ENCODE results near the gene TSSK6.

Gene TSSK6

DNA sequence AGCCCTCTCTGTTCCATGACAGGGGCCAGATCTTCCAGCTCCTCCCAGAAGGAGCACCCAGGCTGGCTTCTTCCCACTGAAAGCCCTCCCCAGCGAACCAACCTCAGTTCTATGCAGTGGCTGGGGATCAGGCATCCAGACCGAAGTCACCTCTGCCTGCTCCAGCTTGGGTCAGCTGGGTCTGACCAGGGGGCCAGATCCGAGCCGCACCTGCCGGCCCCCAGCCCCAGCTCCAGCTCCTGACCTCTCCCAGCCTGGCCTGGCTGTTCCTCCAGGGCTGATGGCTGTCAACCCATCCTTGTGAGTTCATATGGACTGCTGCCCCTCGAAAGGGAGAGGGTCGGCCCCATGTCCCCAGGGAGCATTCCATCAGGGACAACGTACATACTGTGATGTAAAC, 8.0 kb downstream of the TSSK6 start:
- no peaks in the 10 kb centered on the region for H3K27me3 ChIP-seq (ENCODE audit: control insufficient read depth, insufficient read depth, low read length)
- no peak overlapping the region for H3K4me3 ChIP-seq (ENCODE audit: low read length)
- H3K9me3 ChIP-seq (ENCODE audit: control insufficient read depth, low read depth, low read length) = no peaks in the 10 kb centered on the region
- H3K4me1 ChIP-seq (ENCODE audit: control insufficient read depth, low read depth, low read length) = no peaks in the 10 kb centered on the region
- no peak overlapping the region for H3K27ac ChIP-seq (ENCODE audit: low read length)
- peaks cover 36% of the 10 kb centered on the region for H3K36me3 ChIP-seq (ENCODE audit: control insufficient read depth, low read depth, low read length)
- no peak overlapping the region for H3K9ac ChIP-seq (ENCODE audit: low read length)

DNA sequence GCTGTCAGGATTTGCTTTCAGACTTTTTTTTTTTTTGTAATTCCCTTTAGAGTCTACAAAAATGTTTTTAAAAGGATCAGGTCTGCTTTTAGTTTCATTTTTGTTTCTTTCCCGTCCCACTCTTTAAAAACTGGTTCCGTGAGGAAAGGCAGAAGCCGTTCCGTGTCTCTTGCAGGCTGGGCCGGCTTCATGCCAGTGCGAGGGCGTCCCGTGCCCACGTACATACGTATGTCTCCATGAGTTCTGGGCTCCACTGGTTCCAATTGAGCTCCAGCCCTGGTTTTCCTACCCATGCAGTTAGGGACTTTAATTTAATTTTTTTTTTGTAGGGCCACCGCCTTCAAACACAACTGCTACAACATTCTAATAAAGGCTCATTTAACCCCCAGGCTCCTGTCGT, 8.8 kb downstream of the TSSK6 start:
- Histone ChIP-seq H3K27ac (ENCODE audit: low read length) (no peak overlapping the region), H3K27me3 (ENCODE audit: control insufficient read depth, insufficient read depth, low read length) (no peaks in the 10 kb centered on the region), H3K4me3 (ENCODE audit: low read length) (no peak overlapping the region), H3K4me1 (ENCODE audit: control insufficient read depth, low read depth, low read length) (no peaks in the 10 kb centered on the region), H3K9me3 (ENCODE audit: control insufficient read depth, low read depth, low read length) (no peaks in the 10 kb centered on the region), H3K36me3 (ENCODE audit: control insufficient read depth, low read depth, low read length) (peaks cover 43% of the 10 kb centered on the region), H3K9ac (ENCODE audit: low read length) (no peak overlapping the region)

DNA sequence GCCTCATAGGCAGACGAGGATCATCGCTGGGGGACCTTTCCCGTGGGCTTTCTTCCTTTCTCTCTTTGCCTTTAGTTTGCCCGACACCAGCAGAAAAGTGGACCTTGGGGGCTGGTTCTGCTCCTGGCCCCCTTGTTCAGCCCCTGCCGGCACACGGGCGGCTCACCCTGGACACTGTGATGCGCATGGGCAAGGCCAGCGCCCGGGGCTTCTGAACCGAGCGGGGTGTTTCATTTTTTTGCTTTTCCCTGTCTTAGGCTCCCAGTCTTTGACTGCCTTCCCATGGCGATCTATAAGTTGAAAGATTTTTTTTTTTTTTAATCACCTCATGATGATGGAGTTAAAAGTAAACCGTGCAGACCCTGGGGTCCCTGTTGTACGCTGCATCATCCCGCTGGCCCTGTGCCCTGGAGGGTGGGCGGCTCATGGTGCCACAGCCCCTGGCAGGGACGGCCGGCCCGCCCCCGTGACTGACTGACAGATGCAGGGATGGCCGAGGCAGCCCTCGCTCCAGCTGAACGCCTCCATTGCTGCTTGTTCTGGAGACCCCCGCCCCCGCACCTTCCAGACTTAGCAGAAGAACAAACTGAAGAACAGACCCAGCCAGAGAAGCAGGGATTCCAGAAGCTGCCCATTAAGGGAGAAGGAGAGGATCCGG, 9.6 kb downstream of the TSSK6 start:
- H3K27ac ChIP-seq (ENCODE audit: low read length) = no peak overlapping the region
- no peak overlapping the region for H3K9ac ChIP-seq (ENCODE audit: low read length)
- peaks cover 51% of the 10 kb centered on the region for H3K36me3 ChIP-seq (ENCODE audit: control insufficient read depth, low read depth, low read length)
- no peaks in the 10 kb centered on the region for H3K27me3 ChIP-seq (ENCODE audit: control insufficient read depth, insufficient read depth, low read length)
- no peak overlapping the region for H3K4me3 ChIP-seq (ENCODE audit: low read length)
- no peaks in the 10 kb centered on the region for H3K4me1 ChIP-seq (ENCODE audit: control insufficient read depth, low read depth, low read length)
- H3K9me3 ChIP-seq (ENCODE audit: control insufficient read depth, low read depth, low read length) = no peaks in the 10 kb centered on the region

DNA sequence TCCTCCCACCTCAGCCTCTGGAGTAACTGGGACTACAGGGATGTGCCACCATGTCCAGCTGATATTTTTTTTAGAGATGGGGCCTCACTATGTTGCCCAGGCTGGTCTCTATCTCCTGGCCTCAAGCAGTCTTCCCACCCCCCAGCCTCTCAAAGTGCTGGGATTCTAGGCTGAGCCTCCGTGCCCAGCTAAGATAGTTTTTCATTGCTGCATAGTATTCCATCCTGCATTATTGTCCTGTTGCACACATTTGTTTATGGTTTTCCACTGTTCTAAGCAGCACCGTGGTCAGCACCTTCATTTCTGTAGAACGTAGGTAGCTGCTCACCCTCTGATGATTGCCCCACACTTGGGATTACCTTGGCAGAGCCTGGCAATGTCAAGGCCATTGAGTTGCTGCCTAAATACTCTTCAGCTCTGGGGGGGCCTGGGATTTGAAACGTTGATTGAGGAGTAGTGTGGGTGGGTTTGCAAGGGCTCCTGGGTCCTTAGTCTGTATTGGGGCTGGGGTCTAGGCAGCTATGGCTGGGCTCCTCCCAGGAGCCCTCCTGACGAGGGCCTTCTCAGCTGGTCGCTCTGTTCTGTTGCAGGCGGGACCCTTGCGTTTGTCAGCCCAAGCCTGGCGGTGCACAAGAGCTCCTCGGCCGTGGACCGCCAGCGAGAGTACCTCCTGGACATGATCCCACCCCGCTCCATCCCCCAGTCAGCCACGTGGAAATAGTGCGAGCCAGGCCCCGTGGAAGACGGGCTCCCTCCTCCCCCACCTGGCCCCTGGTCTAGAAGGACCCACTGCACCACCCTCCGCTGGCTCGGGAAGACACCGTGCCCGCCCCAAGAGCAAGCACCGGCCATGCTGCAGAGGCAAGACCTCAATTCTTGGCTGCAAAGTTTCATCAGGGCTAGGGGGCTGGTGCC, 10.3 kb downstream of the TSSK6 start:
- Histone ChIP-seq H3K4me1 (ENCODE audit: control insufficient read depth, low read depth, low read length) (no peaks in the 10 kb centered on the region), H3K36me3 (ENCODE audit: control insufficient read depth, low read depth, low read length) (peaks cover 54% of the 10 kb centered on the region), H3K9ac (ENCODE audit: low read length) (no peak overlapping the region), H3K27me3 (ENCODE audit: control insufficient read depth, insufficient read depth, low read length) (no peaks in the 10 kb centered on the region), H3K27ac (ENCODE audit: low read length) (no peak overlapping the region), H3K4me3 (ENCODE audit: low read length) (no peak overlapping the region), H3K9me3 (ENCODE audit: control insufficient read depth, low read depth, low read length) (no peaks in the 10 kb centered on the region)

DNA sequence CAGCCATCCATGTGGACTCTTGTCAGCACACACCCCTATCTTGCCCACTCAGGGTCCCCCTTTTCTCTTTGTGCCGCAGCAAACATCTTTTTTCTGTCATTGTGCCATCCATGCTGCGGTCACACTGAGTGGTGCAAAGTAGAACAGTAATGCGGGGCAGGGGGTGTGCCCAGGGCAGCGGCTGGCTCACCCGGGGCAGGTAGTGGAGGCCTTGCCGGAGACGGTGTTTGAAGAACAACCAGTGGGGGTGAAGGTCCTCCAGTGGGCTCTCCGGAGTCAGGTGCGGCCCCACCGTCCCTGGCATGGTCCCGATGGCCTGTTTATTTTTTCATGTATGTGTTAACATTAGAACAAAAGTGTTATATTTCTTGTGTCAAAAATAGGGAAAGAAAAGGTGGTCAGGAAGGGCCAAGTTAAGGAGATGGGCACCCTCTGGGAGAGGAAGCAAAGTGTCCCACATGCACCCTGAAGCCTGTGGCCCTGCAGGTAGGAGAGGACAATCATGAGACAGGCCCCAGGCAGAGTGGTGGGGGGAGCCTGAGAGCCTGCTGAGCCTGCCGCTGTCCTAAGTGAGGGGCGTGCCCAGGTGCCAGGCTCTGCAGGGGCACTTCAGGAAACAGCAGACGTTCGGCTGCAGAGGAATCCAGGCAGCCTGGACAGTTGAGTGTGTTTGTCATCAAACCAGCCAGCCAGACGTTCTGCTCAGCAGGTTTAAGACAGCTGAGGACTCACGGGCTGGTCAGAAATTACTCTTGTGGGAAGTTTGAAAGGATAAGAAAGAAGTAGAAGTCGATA, 12.3 kb downstream of the TSSK6 start:
- Histone ChIP-seq H3K9me3 (ENCODE audit: control insufficient read depth, low read depth, low read length) (no peaks in the 10 kb centered on the region), H3K4me3 (ENCODE audit: low read length) (no peak overlapping the region), H3K27ac (ENCODE audit: low read length) (no peak overlapping the region), H3K36me3 (ENCODE audit: control insufficient read depth, low read depth, low read length) (peaks cover 69% of the 10 kb centered on the region), H3K9ac (ENCODE audit: low read length) (no peak overlapping the region), H3K4me1 (ENCODE audit: control insufficient read depth, low read depth, low read length) (no peaks in the 10 kb centered on the region), H3K27me3 (ENCODE audit: control insufficient read depth, insufficient read depth, low read length) (no peaks in the 10 kb centered on the region)

DNA sequence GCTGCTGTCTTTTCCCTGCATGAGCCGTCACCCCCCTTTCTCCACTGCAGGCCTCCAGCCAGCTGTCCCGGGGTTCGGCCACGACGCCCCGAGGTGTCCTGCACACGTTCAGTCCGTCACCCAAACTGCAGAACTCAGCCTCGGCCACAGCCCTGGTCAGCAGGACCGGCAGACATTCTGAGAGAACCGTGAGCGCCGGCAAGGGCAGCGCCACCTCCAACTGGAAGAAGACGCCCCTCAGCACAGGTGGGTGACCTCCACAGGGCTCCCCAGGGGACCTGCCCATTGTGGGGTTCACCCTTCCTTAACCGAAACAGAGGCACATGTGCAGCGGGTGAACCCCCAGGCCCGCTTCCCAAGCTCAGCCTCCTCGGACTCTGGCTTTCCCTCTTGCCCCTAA, 13.1 kb downstream of the TSSK6 start:
- no peak overlapping the region for H3K4me3 ChIP-seq (ENCODE audit: low read length)
- H3K27me3 ChIP-seq (ENCODE audit: control insufficient read depth, insufficient read depth, low read length) = no peaks in the 10 kb centered on the region
- H3K9me3 ChIP-seq (ENCODE audit: control insufficient read depth, low read depth, low read length) = no peaks in the 10 kb centered on the region
- no peak overlapping the region for H3K27ac ChIP-seq (ENCODE audit: low read length)
- no peak overlapping the region for H3K9ac ChIP-seq (ENCODE audit: low read length)
- H3K36me3 ChIP-seq (ENCODE audit: control insufficient read depth, low read depth, low read length) = peaks cover 73% of the 10 kb centered on the region
- H3K4me1 ChIP-seq (ENCODE audit: control insufficient read depth, low read depth, low read length) = no peaks in the 10 kb centered on the region

DNA sequence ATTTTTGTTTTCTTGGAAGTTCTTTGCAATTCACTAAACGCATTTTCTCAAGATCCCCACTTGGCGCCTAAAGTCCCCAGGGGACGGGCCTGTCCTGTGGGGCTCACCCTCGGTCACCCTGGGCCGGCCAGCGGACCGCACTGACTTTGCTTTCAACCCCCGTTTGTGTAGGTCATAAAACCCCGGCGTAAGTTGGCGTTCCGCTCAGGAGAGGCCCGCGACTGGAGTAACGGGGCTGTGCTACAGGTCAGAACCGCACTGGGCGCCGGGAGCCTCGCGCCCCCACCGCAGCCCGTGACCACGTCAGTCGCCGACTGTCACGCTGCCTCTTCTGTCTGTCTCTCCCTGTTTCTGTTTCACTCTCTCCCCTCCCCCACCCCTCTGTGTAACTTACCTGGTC, 13.6 kb downstream of the TSSK6 start:
- no peak overlapping the region for H3K9ac ChIP-seq (ENCODE audit: low read length)
- no peaks in the 10 kb centered on the region for H3K4me1 ChIP-seq (ENCODE audit: control insufficient read depth, low read depth, low read length)
- no peaks in the 10 kb centered on the region for H3K27me3 ChIP-seq (ENCODE audit: control insufficient read depth, insufficient read depth, low read length)
- no peaks in the 10 kb centered on the region for H3K9me3 ChIP-seq (ENCODE audit: control insufficient read depth, low read depth, low read length)
- H3K36me3 ChIP-seq (ENCODE audit: control insufficient read depth, low read depth, low read length) = peaks cover 76% of the 10 kb centered on the region
- H3K4me3 ChIP-seq (ENCODE audit: low read length) = no peak overlapping the region
- H3K27ac ChIP-seq (ENCODE audit: low read length) = no peak overlapping the region

DNA sequence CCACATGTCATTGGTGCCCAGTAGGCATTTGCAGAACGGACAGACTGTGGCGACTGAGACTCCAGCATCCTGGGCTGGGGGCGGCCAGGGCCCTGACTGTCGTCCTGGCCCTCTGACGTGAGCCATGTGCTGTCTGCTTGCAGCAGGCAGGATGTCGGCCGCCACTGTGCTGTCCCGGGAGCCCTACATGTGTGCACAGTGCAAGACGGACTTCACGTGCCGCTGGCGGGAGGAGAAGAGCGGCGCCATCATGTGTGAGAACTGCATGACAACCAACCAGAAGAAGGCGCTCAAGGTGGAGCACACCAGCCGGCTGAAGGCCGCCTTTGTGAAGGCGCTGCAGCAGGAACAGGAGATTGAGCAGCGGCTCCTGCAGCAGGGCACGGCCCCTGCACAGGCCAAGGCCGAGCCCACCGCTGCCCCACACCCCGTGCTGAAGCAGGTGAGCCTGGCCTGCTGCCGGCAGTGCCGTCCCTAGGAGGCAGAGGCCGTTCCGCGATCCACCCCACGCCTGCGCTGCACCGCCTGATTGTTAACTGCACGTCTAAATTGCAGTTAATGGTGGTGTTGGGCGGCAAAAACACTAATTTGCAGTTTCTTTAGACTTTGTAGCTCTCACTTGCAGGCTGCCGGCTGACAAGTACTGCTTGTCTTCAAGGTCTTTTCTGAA, 14.2 kb downstream of the TSSK6 start:
- H3K9ac ChIP-seq (ENCODE audit: low read length) = no peak overlapping the region
- H3K27ac ChIP-seq (ENCODE audit: low read length) = no peak overlapping the region
- H3K27me3 ChIP-seq (ENCODE audit: control insufficient read depth, insufficient read depth, low read length) = no peaks in the 10 kb centered on the region
- peaks cover 82% of the 10 kb centered on the region for H3K36me3 ChIP-seq (ENCODE audit: control insufficient read depth, low read depth, low read length)
- H3K9me3 ChIP-seq (ENCODE audit: control insufficient read depth, low read depth, low read length) = no peaks in the 10 kb centered on the region
- H3K4me3 ChIP-seq (ENCODE audit: low read length) = no peak overlapping the region
- no peaks in the 10 kb centered on the region for H3K4me1 ChIP-seq (ENCODE audit: control insufficient read depth, low read depth, low read length)

DNA sequence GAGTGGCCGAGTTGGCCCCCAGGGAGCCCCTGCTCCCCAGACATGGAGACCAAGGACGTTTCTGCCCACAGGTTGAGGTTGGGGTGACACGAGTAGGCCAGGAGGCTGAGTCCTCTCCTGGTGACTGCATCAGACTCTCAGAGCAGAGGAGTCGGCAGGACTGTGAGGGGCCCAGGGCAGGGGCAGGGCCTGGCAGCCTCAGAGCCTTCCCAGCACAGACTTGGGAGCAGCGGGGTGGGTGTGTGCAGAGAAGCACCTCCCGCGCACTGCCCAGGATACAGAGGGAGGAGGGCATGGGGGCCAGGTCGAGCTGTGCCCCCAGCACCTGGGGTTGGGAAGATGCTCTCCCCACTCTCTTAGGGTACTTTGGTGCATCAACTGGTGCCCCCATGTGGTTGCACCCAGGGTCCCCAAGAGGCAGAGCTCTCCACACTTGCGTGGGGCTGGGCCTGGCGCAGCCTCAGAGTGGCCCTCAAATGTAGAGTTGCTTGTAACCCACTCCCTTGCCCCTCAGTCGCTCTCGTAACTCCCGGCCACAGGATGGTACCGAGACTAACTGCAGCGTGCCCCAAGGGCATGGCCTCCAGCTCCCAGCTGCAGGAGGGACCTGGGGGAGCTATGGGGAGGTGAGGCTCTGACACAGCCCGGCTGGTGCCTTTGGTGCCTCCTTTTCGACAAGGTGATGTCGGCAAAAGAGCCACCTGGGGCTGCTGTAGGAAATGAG, 15.9 kb downstream of the TSSK6 start:
- peaks cover 69% of the 10 kb centered on the region for H3K36me3 ChIP-seq (ENCODE audit: control insufficient read depth, low read depth, low read length)
- no peak overlapping the region for H3K27ac ChIP-seq (ENCODE audit: low read length)
- no peaks in the 10 kb centered on the region for H3K27me3 ChIP-seq (ENCODE audit: control insufficient read depth, insufficient read depth, low read length)

DNA sequence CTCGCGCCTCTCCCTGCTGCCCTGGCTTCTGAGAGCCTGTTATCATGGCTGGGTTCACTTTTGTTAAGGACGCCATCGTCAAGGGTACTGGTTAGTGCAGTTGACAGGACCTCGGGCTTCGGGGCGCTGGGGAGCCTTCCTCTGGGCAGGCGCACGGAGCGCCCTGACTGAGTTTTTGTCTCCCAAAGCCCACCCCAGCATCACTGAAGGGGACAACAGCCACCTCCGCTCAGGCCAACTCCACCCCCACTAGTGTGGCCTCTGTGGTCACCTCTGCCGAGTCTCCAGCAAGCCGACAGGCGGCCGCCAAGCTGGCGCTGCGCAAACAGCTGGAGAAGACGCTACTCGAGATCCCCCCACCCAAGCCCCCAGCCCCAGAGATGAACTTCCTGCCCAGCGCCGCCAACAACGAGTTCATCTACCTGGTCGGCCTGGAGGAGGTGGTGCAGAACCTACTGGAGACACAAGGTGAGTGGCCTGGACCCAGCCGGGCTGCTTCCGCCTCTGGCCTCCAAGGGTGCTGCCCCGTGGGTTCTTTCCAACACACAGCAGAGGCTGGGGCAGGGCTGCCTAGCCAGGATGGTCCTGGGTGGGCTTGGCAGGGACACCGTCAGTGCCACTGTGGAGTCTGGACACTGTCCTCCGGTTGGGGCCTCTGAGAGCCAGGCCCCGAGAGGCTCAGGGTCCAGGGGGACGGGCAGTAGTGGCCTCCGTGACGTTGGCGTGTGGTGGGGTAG, 16.9 kb downstream of the TSSK6 start:
- Histone ChIP-seq H3K36me3 (ENCODE audit: control insufficient read depth, low read depth, low read length) (peaks cover 62% of the 10 kb centered on the region), H3K9me3 (ENCODE audit: control insufficient read depth, low read depth, low read length) (no peaks in the 10 kb centered on the region), H3K27me3 (ENCODE audit: control insufficient read depth, insufficient read depth, low read length) (no peaks in the 10 kb centered on the region), H3K9ac (ENCODE audit: low read length) (no peak overlapping the region), H3K4me1 (ENCODE audit: control insufficient read depth, low read depth, low read length) (no peaks in the 10 kb centered on the region), H3K27ac (ENCODE audit: low read length) (no peak overlapping the region), H3K4me3 (ENCODE audit: low read length) (no peak overlapping the region)

More for the DNA sequence above, 15.9 kb downstream of the TSSK6 start:
- Histone ChIP-seq H3K4me3 (ENCODE audit: low read length) (no peak overlapping the region), H3K4me1 (ENCODE audit: control insufficient read depth, low read depth, low read length) (no peaks in the 10 kb centered on the region), H3K9me3 (ENCODE audit: control insufficient read depth, low read depth, low read length) (no peaks in the 10 kb centered on the region), H3K9ac (ENCODE audit: low read length) (no peak overlapping the region)
